Parathyroid adenoma (tissue), 2 donors: ENCODE results near the gene RGL1.

Source experiments
- H2AFZ ChIP-seq: fragments of 300-600 bp; sonication (generic); one replicate; pipeline ENCODE4 v1.7.0; 2017; ENCODE audit warnings: antibody characterized with exemption, mild to moderate bottlenecking
- H3K27ac ChIP-seq: fragments of 300-600 bp; sonication (generic); one replicate; pipeline ENCODE4 v1.7.0; 2017
- H3K27me3 ChIP-seq: fragments of 300-600 bp; sonication (generic); one replicate; pipeline ENCODE4 v1.7.0; 2017; ENCODE audit warnings: low read length; ENCODE audit not compliant: control insufficient read depth, insufficient read depth
- H3K36me3 ChIP-seq: fragments of 300-600 bp; sonication (generic); one replicate; pipeline ENCODE4 v1.7.0; 2017; ENCODE audit warnings: low read length; ENCODE audit not compliant: control insufficient read depth, insufficient read depth
- H3K4me1 ChIP-seq: fragments of 300-600 bp; sonication (generic); one replicate; pipeline ENCODE4 v1.7.0; 2017; ENCODE audit warnings: control low read depth
- H3K4me2 ChIP-seq: fragments of 300-600 bp; sonication (generic); one replicate; pipeline ENCODE4 v1.7.0; 2017; ENCODE audit warnings: low read length
- H3K4me3 ChIP-seq: fragments of 300-600 bp; sonication (generic); one replicate; pipeline ENCODE4 v1.7.0; 2017; ENCODE audit warnings: low read depth, low read length
- H3K79me2 ChIP-seq: fragments of 300-600 bp; sonication (generic); one replicate; pipeline ENCODE4 v1.7.0; 2017; ENCODE audit warnings: control low read depth
- H3K9ac ChIP-seq: fragments of 300-600 bp; sonication (generic); one replicate; pipeline ENCODE4 v1.7.0; 2017; ENCODE audit warnings: mild to moderate bottlenecking
- H3K9me3 ChIP-seq: fragments of 300-600 bp; sonication (generic); one replicate; pipeline ENCODE4 v1.7.0; 2017; ENCODE audit warnings: low read length; ENCODE audit not compliant: control insufficient read depth
- TF ChIP-seq, protein P1 (sequence below): fragments of 300-600 bp; sonication (generic); IDR thresholded peaks from one replicate; pipeline ENCODE4 v1.7.0; 2017; ENCODE audit warnings: antibody characterized with exemption, mild to moderate bottlenecking
- donor health status: primary hyperparathyroidism.

RGL1 gene

DNA sequence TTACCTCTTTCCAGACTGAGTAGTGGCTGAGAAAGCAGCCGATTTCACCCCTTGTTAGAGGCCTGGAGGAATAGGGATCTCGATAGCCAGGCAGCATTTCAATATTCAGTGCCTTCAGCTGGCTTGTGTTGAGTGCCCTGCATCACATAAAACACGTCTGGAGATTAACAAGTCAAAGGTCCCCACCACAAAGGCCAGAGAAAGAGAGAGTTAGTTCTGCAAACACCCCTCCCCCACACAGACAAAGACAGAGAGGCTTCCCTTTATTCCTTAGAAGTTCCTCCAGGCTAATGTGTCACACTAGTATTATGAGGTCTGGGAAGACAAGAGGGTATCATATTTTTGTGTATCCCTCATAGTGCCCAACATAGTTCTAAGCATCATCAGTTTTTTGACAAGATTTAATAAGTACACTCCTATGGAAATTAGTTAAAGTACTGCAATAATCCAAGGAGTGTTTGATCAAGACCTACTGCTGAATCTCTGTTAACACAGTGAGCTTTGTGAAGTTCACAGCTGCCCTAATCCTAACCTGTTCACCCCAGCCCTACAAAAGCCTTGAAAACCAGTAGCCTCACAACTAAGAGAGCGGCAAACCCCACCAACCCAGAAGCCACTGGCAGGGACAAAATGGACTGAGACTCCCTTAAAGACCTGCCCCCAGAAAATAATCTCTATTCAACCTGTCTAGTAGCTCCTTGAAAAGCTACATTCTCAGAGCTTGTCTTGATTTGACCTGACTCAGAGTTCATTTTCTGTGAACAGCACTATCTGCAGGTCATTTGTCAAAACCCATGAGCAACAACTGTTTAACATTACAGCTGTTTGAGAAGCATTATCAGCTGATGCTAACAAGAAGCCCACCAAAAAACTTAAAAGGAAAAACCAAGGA lies 140.8 kb downstream of the RGL1 start:
- H3K4me2 ChIP-seq: no peak overlapping the region
- no peak overlapping the region for H3K4me3 ChIP-seq
- H3K4me1 ChIP-seq: no peaks in the 10 kb centered on the region
- no peak overlapping the region for H2AFZ ChIP-seq
- no peaks in the 10 kb centered on the region for H3K9me3 ChIP-seq
- no peak overlapping the region for H3K27ac ChIP-seq
- no peaks in the 10 kb centered on the region for H3K36me3 ChIP-seq
- TF ChIP-seq, protein P1, sequence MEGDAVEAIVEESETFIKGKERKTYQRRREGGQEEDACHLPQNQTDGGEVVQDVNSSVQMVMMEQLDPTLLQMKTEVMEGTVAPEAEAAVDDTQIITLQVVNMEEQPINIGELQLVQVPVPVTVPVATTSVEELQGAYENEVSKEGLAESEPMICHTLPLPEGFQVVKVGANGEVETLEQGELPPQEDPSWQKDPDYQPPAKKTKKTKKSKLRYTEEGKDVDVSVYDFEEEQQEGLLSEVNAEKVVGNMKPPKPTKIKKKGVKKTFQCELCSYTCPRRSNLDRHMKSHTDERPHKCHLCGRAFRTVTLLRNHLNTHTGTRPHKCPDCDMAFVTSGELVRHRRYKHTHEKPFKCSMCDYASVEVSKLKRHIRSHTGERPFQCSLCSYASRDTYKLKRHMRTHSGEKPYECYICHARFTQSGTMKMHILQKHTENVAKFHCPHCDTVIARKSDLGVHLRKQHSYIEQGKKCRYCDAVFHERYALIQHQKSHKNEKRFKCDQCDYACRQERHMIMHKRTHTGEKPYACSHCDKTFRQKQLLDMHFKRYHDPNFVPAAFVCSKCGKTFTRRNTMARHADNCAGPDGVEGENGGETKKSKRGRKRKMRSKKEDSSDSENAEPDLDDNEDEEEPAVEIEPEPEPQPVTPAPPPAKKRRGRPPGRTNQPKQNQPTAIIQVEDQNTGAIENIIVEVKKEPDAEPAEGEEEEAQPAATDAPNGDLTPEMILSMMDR: no peak
- no peak overlapping the region for H3K9ac ChIP-seq
- H3K79me2 ChIP-seq: no peaks in the 10 kb centered on the region
- no peaks in the 10 kb centered on the region for H3K27me3 ChIP-seq

- no peak overlapping the region for H3K4me3 ChIP-seq
- TF ChIP-seq, protein P1: no peak
- no peak overlapping the region for H3K9ac ChIP-seq
- H2AFZ ChIP-seq: no peak overlapping the region
- no peaks in the 10 kb centered on the region for H3K9me3 ChIP-seq
- H3K36me3 ChIP-seq: no peaks in the 10 kb centered on the region
- H3K4me2 ChIP-seq: no peak overlapping the region
- H3K27me3 ChIP-seq: no peaks in the 10 kb centered on the region
- no peak overlapping the region for H3K27ac ChIP-seq
- no peaks in the 10 kb centered on the region for H3K4me1 ChIP-seq
- H3K79me2 ChIP-seq: no peaks in the 10 kb centered on the region
Measured at GRCh38 chr1:183946320-183946613, 141.3 kb downstream of the RGL1 start.

DNA sequence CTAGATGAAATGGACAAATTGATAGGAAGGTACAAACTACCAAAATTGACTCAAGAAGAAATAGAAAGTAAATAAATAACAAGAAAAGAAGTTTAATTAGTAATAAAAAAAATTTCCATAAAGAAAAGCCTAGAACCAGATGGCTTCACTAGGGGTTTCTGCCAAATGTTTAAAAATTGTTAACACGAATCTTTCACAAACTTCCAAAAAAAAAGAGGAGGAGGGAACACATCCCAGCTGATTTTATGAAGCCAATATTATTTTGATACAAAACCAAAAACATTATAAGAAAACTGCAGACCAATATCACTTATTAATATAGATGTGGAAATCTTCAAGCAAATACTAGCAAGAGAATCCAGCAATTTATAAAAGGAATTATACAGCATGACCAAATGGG lies 143.1 kb downstream of the RGL1 start:
- no peaks in the 10 kb centered on the region for H3K79me2 ChIP-seq
- no peaks in the 10 kb centered on the region for H3K4me1 ChIP-seq
- H3K27ac ChIP-seq: no peak overlapping the region
- no peak overlapping the region for H3K9ac ChIP-seq
- no peak overlapping the region for H2AFZ ChIP-seq
- TF ChIP-seq, protein P1: no peak
- H3K27me3 ChIP-seq: no peaks in the 10 kb centered on the region
- H3K4me2 ChIP-seq: no peak overlapping the region
- no peak overlapping the region for H3K4me3 ChIP-seq
- no peaks in the 10 kb centered on the region for H3K9me3 ChIP-seq
- no peaks in the 10 kb centered on the region for H3K36me3 ChIP-seq

DNA sequence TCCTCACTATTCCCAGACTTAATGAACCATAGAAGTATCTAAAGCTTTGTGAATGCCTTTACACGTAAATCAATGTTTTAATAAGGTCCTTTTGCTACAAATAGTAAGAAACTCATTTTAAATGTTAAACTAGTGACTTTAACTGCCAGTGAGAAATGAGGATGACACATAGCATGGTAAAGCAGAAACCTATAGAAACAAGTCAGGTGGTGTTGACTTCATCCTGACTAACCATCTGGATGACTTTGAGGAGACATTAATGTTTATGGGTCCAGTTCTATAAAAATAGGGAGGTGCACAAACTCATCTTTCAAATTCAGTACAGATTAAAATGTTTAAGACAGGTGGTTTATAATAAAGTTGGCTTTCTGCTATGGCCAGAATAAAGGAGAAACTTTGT lies 147.2 kb downstream of the RGL1 start:
- H3K4me3 ChIP-seq: no peak overlapping the region
- H3K4me2 ChIP-seq: no peak overlapping the region
- no peak overlapping the region for H3K9ac ChIP-seq
- no peaks in the 10 kb centered on the region for H3K79me2 ChIP-seq
- TF ChIP-seq, protein P1: no peak
- no peak overlapping the region for H3K27ac ChIP-seq
- no peaks in the 10 kb centered on the region for H3K9me3 ChIP-seq
- no peak overlapping the region for H2AFZ ChIP-seq
- no peaks in the 10 kb centered on the region for H3K4me1 ChIP-seq
- H3K27me3 ChIP-seq: no peaks in the 10 kb centered on the region
- no peaks in the 10 kb centered on the region for H3K36me3 ChIP-seq

DNA sequence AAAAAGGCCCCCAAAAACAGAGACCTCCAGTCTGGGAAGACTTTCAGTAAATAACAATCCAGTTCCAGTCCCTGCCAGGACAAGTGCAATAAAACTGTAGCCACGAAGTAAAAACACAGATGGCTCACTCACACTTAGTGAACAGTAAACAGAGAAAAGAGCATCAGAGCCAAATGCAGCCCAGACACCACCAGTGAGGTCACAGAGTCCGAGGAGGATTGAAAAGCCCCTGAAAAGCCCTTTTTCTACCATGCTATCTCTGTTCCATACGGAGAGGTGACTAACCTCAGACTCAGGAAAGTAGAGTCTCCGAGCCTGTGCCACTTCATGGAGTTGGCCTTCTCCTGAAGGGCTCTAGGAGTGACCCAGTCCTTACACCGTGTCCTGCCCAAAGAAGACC lies 148.1 kb downstream of the RGL1 start:
- H3K9ac ChIP-seq: no peak overlapping the region
- H3K27ac ChIP-seq: no peak overlapping the region
- H3K4me3 ChIP-seq: no peak overlapping the region
- TF ChIP-seq, protein P1: no peak
- H3K4me1 ChIP-seq: no peaks in the 10 kb centered on the region
- H3K4me2 ChIP-seq: no peak overlapping the region
- H3K27me3 ChIP-seq: no peaks in the 10 kb centered on the region
- no peaks in the 10 kb centered on the region for H3K9me3 ChIP-seq
- H2AFZ ChIP-seq: no peak overlapping the region
- H3K36me3 ChIP-seq: no peaks in the 10 kb centered on the region
- no peaks in the 10 kb centered on the region for H3K79me2 ChIP-seq
